ENCODE results near the gene ST3GAL3.

The ST3GAL3 gene

DNA sequence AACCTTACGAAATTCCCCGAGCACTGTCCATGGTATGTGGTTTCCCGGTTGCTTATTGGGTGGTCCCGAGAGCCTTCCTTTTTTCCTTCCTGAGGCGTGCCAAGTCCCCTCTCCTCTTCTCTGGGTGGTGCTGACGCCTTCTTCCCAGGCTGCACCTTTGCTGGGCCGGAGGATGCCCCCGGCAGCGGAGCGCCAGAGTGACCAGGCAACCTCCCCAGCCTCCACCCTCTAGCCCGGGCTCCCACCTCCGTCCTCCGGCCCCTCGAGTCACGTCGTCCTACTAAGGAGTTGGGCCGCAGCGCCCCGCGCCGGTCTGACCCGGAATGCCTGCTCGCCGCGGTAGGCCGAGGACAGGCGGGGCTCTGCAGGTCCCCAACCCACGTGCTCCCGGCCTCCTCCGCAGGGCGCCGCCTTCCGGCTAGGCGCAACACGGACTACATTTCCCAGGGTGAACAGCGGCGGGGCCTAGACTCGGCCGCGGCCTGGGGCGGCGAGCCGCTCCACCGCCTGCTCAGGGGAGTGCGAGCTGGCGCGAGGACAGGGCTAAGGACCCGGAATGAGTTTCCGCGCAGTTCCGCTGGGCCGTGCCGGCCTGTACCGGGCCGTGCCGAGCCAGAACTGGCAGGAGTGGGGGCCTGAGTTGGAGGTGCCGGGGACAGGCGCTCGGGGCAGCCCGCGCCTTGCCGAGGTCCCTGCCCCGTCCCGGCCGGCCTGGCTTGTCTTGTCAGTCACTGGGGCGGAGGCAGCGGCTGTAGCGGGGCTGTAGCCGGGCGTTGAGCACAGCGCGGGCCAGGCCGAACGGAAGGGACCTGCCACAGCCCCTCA lies 239.1 kb downstream of the ST3GAL3 start, which contains the start of gene IPO13:
Gene IPO13 (plus strand): TSS at position 715 of the 825 bp plus-strand sequence. CDS start 651 bp downstream, outside the sequence.
- DNase-seq = peak; percentile 98 to 99

DNA sequence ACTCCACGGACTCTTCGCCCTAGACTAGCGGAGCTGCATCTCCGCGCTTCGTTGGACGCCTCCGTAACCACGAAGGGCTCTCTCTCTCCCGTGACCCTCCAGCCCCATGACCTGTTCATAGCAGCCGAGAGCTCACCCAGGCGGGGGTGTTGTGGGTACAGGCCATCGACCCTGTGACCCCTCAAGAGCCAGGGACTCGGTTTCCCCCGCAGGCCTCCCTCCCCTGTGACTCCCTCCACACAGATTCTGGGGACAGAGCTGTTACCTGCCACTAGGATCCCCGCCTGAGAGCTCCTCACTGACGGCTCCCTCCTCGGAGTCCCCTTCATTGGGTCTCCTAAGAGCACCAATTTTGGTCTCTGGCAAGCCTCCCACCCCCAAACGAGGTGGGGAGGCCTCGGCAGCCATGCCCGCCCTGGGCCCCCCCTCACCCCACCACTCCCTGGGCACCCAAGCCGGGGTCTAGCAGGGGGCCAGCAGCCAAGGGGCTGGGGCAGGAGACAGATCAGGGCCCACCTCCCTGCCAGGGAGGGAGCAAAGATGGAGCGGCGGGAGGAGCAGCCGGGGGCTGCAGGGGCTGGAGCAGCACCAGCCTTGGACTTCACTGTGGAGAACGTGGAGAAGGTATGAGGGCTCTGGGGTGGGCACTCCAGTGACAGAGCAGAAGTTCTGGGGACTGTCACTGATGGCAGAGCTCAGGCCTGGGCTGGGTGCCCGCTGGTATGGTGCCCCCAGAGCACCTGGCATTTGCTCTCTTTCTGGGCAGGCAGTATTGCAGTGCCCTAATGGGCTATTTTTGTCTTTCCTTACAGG lies 239.9 kb downstream of the ST3GAL3 start:
- DNase-seq = no peak

DNA sequence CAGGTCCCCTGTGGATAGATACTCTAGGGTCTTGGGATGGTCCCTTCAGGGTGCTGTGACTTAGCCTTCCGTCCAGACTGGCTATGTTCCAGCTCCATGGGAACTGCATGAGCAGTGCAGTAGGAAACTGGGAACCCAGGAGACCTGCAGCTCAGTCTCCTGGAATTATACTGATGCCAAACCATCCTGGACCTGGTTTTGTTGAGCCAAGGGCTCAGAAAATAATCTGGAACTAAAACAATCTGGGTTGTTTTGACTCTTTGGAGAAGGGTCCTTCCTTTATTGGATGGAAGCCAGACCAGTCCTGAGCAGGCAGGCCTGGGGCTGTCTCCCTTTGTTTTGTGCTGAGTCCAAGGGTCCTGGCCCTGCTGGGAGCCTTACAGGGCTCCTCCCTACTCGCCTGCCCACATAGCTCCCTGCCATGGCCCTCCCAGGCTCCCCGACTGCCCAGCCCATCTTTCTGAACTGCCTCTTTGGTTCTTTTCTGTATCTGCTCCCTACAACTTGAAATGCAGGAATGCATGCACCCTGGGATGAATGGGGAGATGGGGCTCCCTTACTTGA lies 240.6 kb downstream of the ST3GAL3 start:
- DNase-seq = peak in 1 of 2 experiments; percentile 24

DNA sequence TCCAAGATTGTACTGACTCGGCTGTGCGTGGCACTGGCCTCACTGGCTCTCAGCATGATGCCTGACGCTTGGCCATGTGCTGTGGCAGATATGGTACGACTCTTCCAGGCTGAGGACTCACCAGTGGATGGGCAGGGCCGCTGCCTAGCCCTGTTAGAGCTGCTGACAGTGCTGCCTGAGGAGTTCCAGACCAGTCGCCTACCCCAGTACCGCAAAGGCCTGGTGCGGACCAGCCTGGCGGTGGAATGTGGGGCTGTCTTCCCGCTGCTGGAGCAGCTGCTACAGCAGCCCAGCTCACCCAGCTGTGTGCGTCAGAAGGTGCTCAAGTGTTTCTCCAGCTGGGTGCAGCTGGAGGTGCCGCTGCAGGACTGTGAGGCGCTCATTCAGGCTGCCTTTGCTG lies 242.3 kb downstream of the ST3GAL3 start:
- no peak for DNase-seq

DNA sequence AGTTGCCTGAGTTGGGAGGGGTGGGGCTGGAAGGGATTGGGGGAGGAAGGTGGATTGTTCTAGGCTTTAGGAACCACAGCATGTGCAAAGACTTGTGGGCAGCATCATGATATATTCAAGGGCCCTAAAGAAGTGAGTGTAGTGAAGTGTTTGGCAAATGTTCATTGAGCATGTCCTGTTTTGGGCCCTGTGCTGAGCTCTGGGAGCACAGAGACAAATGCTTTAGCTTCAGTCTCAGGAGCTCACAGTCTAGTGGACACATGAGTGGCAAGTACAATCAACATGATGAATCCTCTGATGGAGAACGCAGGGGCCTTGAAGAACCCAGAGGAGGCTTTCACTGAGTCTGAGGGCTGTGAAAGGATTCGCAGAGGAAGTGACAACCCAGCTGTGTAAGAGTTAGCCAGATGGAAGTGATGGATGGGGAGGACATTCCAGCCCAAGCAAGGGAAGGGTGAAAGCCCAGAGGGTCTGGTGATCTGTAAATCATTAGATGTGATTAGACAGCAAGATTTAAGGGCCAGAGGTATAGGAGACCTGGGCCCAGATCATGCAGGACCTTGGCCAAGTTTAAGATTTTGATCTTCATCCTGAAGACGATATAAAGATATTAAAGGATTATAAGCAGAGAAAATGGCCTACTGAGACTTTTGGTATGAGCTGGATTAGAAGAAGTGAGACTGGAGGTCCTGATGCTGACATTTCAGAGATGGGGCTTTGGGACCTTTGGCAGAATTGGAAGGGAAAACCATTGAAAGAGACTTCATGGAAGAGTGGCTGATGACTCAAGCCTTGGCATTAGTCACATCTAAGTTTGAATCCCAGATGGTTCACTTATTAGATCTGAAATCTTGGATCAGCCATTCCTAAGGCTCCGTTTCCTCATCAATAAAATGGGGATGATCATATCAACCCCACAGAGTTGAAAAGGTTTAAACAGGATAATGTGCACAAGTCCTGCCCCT lies 244.0 kb downstream of the ST3GAL3 start:
- DNase-seq = no peak

DNA sequence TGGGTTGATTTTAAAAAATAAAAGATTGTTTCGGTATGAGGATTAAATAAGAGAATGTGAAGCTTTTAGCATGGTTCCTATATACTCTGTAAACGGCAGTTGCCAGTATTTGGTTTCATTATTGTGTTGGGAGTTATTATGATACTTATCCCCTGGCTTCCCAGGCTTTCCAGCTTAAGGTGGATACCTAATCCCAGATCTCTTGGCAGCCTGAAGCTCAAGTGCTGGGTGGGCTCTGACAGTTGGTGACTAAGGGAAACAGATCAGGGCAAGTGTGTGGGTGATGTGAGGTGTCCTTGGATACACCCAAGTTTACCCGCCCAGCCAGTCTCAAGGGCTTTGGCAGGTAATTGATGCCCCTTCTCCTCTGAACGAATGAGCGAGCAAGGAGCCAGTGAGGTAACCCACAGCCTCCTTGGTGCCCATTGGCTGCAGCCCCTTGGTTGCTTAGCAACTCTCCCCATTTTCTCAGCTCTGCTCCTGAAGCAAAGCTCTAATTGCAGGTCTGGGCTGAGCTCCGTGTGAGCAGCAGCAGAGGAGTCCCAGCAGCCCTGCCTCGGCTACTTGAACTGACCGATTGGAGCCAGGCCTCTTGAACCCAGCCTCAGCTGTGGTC lies 245.5 kb downstream of the ST3GAL3 start:
- DNase-seq = peak in 1 of 2 experiments; percentile 36

DNA sequence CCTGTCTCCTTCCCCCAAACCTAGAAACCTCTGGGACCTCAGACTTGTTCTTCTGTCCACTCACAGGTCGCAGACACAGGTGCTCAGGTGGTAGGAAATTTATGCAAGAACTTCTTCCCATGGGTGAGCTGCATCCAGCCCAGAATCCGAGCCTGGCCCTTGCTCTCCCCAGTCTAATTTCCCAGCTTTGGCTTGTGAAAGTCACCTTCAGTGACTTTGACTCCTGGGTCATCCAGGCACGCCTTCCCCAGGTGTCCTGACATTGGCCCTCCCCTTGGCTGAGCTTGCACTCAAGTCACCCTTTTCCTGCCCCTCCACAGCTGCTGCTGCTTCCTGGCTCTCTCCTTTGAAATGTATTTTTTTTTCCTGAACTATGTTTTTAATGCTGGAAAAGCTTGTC lies 246.0 kb downstream of the ST3GAL3 start:
- no peak for DNase-seq

DNA sequence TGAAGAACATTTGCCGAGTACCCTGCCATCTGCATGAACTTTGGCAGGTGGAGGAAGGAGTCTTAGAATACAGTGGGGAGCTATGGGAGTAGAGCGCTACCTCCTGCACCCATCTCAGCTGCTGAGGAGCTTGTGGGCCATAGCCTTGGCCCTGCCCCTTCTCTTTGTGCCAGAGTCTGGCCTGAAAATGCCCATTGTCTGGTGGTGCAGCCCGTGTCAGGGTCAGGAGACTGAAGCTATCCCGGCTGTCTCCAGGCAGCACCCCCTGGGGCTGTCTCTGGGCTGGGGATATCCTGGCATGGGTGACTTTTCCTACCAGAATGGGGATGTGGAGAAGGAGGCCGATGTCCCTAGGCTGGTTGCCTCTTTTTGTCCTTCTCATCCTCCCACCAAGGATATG lies 246.7 kb downstream of the ST3GAL3 start:
- no peak for DNase-seq

DNA sequence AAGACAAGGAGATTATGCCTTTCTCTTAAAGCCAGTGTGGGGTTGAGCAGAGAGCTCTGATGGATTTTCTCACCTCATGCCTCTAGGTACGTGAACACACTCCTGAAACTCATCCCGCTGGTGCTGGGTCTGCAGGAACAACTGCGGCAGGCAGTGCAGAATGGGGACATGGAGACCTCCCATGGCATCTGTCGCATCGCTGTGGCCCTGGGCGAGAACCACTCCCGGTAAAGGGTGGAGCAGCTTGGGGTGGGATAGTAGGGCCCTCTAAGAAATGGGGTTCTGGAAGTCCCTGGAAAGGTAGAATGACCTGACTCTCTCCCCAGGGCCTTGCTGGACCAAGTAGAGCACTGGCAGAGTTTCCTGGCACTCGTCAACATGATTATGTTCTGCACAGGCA lies 248.9 kb downstream of the ST3GAL3 start:
- DNase-seq = no peak

DNA sequence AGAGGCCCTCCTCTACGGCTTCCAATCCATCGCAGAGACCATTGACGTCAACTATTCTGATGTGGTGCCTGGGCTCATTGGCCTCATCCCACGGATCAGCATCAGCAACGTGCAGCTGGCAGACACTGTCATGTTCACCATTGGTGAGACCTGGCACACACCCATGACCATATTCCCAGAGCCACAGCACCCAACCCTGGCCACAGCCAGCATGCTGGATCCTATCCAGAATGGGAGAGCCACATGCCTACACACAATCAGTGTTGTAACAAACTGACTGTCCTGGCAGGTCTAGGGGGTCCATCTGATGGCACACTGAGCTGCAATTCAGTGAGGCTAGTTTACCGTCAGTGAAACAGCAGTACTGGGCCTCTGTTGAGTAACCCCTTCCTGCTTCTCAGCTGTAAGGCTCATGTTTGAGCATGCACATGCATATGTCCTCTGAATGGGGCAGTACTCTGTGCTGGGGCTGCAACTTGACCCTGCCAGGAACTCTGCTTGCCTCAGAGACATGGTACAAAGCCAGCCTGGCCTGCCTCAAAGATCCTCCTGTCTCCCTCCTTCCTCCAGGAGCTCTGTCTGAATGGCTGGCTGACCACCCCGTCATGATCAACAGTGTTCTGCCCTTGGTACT lies 250.2 kb downstream of the ST3GAL3 start:
- DNase-seq = no peak

DNA sequence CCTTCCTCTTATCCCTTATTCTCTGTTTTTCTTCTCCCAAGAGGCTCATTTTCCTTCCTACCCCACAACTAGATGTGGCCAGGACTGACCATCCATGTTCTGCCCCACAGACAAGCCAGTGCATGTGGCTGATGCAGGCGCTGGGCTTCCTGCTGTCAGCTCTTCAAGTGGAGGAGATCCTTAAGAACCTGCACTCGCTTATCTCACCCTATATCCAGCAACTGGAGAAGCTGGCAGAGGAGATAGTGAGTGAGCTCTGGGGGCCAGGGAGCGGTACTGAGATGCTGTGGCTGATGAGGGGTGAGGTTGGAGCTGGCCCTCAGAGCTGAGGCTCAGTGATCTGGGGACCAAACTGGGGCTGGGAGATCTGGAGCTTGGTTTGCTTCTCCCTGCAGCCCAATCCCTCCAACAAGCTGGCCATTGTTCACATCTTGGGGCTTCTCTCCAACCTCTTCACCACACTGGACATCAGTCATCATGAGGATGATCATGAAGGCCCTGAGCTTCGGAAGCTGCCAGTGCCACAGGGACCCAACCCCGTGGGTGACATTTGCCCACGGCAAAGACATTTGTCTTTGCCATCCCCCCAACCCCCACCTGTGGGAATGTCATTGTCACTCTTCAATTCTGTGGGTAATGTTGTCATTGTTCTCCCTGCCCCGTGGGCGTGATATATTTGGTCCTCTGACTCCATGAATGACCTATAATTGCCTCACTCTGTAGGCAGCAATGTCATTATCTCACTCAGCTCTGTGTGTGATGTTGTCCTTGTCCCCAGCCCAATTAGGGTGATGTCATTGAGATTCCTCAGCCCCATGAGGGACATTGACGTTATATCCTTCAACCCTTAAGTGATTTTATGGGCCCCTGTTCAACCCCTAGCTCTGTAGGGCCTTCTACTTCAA lies 251.3 kb downstream of the ST3GAL3 start:
- DNase-seq = no peak

DNA sequence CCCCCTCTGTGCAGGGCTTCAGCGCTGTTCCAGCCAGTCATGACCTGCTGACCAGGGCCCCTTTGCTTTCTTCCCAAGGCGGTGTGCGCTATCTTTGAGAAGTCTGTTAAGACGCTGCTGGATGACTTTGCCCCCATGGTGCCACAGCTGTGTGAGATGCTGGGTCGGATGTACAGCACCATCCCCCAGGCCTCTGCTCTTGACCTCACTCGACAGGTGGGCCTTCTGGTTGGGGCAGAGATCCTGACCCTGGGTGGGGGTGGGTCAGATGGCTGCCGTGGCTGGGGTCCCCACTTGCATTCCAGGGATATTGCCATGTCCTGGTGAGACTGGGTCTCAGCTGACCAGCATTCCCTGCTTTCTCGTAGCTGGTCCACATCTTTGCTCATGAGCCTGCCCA lies 253.5 kb downstream of the ST3GAL3 start:
- DNase-seq = no peak

DNA sequence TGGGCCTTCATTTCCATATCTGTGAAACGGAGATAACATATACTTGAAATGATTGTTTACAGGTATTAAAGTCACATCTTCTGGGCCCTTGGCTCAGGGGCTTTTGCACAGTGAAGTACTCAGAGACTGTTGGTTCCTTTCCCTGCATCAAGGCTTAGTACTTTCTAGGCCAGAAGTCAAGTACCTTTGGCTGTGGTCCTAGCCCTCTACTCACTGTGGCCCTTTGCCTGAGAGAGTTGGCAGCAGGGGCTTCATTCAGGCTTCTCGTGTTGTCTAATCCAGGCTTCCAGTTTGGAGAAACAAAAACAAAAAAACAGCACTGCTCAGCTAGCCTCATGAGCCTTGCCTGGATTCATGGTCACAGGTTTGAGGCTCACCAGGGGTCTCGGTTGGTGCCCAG lies 254.4 kb downstream of the ST3GAL3 start:
- no peak for DNase-seq

DNA sequence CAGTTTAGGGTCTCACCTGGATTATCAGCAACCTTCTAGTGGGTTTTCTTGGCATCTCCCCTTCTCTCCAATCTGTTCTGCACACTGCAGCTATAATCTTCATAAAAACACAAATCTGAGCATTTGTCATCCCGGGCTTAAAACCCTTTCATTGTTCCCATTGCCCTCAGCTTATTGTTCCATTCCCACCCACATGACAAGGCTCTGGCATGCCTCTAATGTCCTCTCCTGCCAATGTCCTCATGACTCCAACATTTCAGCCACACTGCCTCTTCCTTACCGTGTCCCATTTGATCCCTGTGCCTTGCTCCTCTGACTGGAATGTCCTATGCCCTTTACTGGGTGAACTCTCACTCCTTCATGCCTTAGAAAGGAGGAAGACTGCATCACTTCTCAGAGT lies 255.0 kb downstream of the ST3GAL3 start:
- DNase-seq = no peak

DNA sequence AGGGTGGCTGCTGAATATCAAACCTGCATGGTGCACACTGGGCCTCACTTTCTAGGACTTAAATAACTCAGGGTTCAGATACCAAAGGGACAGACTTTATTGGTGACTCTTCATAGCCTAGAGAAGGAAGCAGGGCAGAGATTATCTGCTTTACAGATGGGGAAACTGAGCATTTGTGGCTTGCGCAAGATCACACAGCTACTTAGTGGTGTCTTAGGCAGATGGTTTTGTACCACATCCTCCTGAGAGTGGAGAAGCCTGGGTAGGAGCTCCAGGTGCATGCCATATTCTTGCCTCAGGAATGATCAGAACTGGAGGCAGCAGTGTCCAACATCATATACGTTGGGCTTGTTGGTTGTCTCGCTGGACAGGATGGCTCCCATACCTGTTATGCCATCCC lies 255.7 kb downstream of the ST3GAL3 start:
- no peak for DNase-seq

DNA sequence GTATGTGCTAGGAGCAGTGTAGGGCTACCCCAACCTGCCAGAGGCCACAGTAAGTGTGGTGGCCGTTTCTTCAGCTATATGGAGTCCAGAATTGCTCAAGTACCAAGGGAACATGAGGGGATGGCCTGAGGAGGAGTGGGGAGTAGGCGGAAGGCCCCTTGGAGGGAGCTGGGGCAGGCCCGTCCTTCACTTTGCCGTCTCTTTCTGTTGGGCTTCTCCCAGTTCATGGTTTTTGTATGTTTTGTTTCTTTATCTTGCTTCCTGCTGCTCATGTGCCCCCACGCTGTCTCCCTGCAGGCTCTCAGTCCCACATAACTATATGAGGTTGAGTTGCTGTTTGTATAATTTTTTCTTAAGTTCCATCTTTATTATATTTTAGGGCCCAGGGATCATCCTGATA lies 256.6 kb downstream of the ST3GAL3 start:
- DNase-seq = no peak

DNA sequence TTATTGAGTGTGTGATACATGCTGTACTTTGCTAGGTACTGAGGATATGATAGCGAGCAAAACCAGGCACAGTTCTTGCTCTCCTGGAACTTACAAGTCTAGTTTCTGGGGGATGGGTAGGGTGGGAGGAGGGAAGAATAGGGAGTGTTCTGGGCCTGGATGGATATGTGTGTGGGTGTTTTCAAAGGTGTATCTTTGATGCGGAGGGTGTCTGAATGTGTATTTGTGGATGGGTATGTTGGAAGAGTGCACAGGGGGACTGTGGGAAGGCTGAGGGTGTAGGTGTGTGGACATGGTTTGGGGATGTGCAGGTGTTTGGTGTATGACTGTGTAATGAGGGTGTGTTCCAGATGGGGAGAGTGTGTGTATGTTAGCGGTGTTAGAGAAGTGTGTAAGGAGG lies 258.0 kb downstream of the ST3GAL3 start:
- no peak for DNase-seq

DNA sequence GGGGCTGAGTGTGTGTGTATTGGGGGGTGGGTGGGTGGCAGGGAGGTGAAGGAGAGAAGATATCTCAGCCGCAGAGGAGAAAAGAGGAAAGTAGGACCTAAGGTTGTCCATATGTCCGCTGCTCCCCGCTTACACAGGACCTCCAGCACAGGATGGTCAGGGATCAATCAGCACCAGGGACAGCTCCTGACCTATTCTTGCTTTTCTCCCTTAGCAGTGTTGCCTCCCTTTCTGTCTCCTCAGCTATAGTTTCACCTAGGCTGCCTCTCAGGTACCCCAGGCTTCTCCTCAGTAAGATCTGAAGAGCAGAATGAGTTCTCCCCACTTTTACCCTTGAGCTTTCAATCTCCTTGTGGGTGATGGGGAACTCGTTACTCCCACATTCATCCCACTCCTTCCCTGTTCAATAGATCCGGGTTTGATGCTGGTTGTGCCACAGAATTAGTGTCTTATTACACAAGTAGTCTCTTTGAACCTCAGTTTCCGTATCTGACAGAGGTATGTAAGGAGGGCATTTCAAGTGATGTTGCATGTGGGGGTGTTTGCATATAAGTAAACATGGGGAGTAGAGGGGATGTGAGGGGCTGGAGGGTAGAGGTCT lies 261.1 kb downstream of the ST3GAL3 start:
- DNase-seq = no peak

DNA sequence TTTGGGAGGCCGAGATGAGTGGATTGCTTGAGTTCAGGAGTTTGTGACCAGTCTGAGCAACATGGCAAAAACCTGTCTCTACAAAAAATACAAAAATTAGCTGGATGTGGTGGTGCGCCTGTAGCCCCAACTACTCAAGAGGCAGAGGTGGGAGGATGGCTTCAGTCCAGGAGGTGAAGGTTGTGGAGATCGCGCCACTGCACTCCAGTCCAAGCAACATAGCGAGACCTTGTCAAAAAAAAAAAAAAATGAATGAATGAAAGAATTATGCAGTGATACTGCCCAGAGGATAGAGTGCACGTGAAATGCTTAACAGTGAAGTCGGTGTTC lies 262.0 kb downstream of the ST3GAL3 start:
- DNase-seq = no peak
